PC-3 (cell line): ENCODE results near the gene IFNA5. TPM values are rescaled to one million over a fixed set of nuclear protein-coding genes. Genes with fewer than 3 reads are reported as not detected.

ENCODE experiments used
- ATAC-seq: fragments of 200-7000 bp; cut with Tn5 transposase; 2 replicates; pipeline ENCODE4 v1.9.1; 2020; ENCODE audit warnings: mild to moderate bottlenecking, moderate library complexity
- BruUV-seq: library from RNA; stranded (reverse); fragments of 400-500 nt; replicated peaks from 2 replicates; lab custom pipeline; 2021; lab: Mats Ljungman, UMichigan
- CTCF ChIA-PET: fragments of 300-600 bp; sonication (Branson Sonifier 250); formaldehyde crosslinking; loops from one replicate; lab custom pipeline; 2022; ENCODE audit warnings: antibody characterized with exemption; lab: Charles Lee
- POLR2A ChIA-PET: fragments of 300-600 bp; sonication (Branson Sonifier 250); formaldehyde crosslinking; loops from one replicate; lab custom pipeline; 2022; ENCODE audit warnings: antibody characterized with exemption; ENCODE audit not compliant: unreplicated experiment; lab: Charles Lee
- DNase-seq: peaks from one replicate; pipeline ENCODE4 v3.0.0-alpha.2; 2015
- H2AFZ ChIP-seq: fragments of 300-600 bp; sonication (generic); 2 replicates; pipeline ENCODE4 v1.6.0; 2016; ENCODE audit warnings: antibody characterized with exemption, low read length
- H3F3A ChIP-seq: fragments of 300-600 bp; sonication (generic); one replicate; pipeline ENCODE4 v1.6.0; 2017; ENCODE audit warnings: antibody characterized with exemption, low read length, control low read depth, mild to moderate bottlenecking; ENCODE audit not compliant: unreplicated experiment
- H3K27ac ChIP-seq: fragments of 300-600 bp; sonication (generic); 2 replicates; pipeline ENCODE4 v1.5.1; 2016; ENCODE audit warnings: mild to moderate bottlenecking, low read length
- H3K27me3 ChIP-seq: fragments of 300-600 bp; sonication (generic); 2 replicates; pipeline ENCODE4 v1.6.1; 2016; ENCODE audit warnings: low read length, mixed read lengths
- H3K36me3 ChIP-seq: fragments of 300-600 bp; sonication (generic); 2 replicates; pipeline ENCODE4 v1.6.1; 2016; ENCODE audit warnings: low read depth, mixed run types, low read length, mixed read lengths
- H3K4me1 ChIP-seq: fragments of 300-600 bp; sonication (generic); 2 replicates; pipeline ENCODE4 v1.5.1; 2016; ENCODE audit warnings: low read length; ENCODE audit not compliant: insufficient read depth
- H3K4me2 ChIP-seq: fragments of 300-600 bp; sonication (generic); 2 replicates; pipeline ENCODE4 v1.6.0; 2016; ENCODE audit warnings: low read length
- H3K4me3 ChIP-seq: fragments of 300-600 bp; sonication (generic); 2 replicates; pipeline ENCODE4 v1.5.1; 2016; ENCODE audit warnings: mild to moderate bottlenecking, low read length, mixed read lengths
- H3K79me2 ChIP-seq: fragments of 300-600 bp; sonication (generic); 2 replicates; pipeline ENCODE4 v1.6.1; 2017; ENCODE audit warnings: low read length, mixed read lengths
- H3K9ac ChIP-seq: fragments of 300-600 bp; sonication (generic); 2 replicates; pipeline ENCODE4 v1.6.0; 2016; ENCODE audit warnings: mild to moderate bottlenecking, low read length
- H3K9me2 ChIP-seq: fragments of 300-600 bp; sonication (generic); replicated peaks from 2 replicates; pipeline ENCODE4 v1.6.1; 2016; ENCODE audit warnings: mixed run types, low read length, mixed read lengths
- H3K9me3 ChIP-seq: fragments of 300-600 bp; sonication (generic); 2 replicates; pipeline ENCODE4 v1.6.1; 2016; ENCODE audit warnings: low read length, mixed read lengths
- H4K20me1 ChIP-seq: fragments of 300-600 bp; sonication (generic); 2 replicates; pipeline ENCODE4 v1.6.1; 2016; ENCODE audit warnings: low read length, mixed read lengths
- EZH2 ChIP-seq: fragments of 300-600 bp; sonication (generic); IDR thresholded peaks from one replicate; pipeline ENCODE4 v1.6.1; 2017; ENCODE audit warnings: antibody characterized with exemption, mild to moderate bottlenecking, low read length; ENCODE audit not compliant: unreplicated experiment
- EZH2phosphoT487 ChIP-seq: fragments of 300-600 bp; sonication (generic); IDR thresholded peaks from 2 replicates; pipeline ENCODE4 v1.6.1; 2018; ENCODE audit warnings: mild to moderate bottlenecking, antibody characterized with exemption, low read length, borderline replicate concordance
- intact Hi-C: fragments of 100-400 bp; cut with micrococcal nuclease; formaldehyde crosslinking; loops from 2 replicates; pipeline ENCODE4 v1.9.0; 2023
- total RNA-seq: library from RNA; depleted of rRNA; stranded (reverse); fragments of >200 nt; gene quantifications from 2 replicates; pipeline ENCODE4 v1.2.3, GENCODE V29; 2014
- TF ChIP-seq, protein P1 (sequence below): fragments of 300-600 bp; sonication (generic); conservative IDR thresholded peaks from 2 replicates; pipeline ENCODE4 v1.5.1; 2017; ENCODE audit warnings: antibody characterized with exemption, low read depth, mild to moderate bottlenecking, low read length

The IFNA5 gene
- total RNA-seq, 1 experiment from 2014 or later, result not detected

DNA sequence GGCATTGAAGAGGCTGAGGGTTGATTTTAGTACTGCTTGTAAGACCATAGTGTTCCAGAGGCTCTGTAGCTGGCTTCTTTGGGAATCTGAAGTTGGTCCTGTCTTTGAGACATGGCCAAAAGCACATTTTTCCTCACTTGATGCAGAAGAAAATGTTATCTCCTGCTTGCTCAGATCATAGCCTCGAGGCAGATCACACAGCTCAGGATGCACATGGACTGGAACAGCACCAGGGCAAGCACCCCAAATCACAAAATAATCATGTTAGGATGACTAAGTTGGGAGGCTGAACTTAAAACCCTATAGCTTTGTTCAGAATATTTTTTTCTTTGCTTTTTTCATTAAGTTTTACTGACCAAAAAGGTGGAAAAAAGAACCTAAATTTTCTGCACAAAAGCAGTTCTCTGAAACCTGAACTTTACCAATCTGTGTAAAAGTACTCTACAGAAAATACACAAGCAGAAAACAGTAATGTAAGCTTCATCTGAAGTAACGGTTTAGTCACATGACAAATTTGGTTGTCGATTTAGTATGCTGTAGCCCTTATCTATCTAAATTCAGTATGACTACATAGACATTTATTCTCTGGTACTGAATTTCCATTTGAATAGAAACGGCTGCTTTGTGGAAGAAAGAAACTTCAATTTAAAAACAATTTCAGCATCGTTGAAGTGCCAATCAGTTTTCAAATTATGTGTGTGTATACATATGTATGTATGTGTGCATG, 26.7 kb upstream of the IFNA5 start:
- Histone ChIP-seq H4K20me1 (peaks cover 34% of the 10 kb centered on the region; the same call in 1 of the 2 replicates), H2AFZ (no peak overlapping the region), H3K36me3 (0 out of 2 replicates have a peak, but pooled peaks cover 3% of the 10 kb centered on the region), H3F3A (no peaks in the 10 kb centered on the region), H3K27ac (no peak overlapping the region), H3K9me2 (no peaks in the 10 kb centered on the region), H3K4me1 (peaks cover 42% of the 10 kb centered on the region), H3K9ac (no peak overlapping the region), H3K4me3 (peak overlapping the region; percentile 76), H3K4me2 (peak overlapping the region; percentile 84), H3K9me3 (no peaks in the 10 kb centered on the region), H3K79me2 (peaks cover 81% of the 10 kb centered on the region), H3K27me3 (no peaks in the 10 kb centered on the region)
- POLR2A ChIA-PET, result no interaction called here
- no TSS peak for BruUV-seq
- DNase-seq (no peak), ATAC-seq (no peak)
- intact Hi-C loops, result no loop called here
- CTCF ChIA-PET, result no interaction called here
- TF ChIP-seq EZH2phosphoT487, result no peak
- TF ChIP-seq, protein P1, sequence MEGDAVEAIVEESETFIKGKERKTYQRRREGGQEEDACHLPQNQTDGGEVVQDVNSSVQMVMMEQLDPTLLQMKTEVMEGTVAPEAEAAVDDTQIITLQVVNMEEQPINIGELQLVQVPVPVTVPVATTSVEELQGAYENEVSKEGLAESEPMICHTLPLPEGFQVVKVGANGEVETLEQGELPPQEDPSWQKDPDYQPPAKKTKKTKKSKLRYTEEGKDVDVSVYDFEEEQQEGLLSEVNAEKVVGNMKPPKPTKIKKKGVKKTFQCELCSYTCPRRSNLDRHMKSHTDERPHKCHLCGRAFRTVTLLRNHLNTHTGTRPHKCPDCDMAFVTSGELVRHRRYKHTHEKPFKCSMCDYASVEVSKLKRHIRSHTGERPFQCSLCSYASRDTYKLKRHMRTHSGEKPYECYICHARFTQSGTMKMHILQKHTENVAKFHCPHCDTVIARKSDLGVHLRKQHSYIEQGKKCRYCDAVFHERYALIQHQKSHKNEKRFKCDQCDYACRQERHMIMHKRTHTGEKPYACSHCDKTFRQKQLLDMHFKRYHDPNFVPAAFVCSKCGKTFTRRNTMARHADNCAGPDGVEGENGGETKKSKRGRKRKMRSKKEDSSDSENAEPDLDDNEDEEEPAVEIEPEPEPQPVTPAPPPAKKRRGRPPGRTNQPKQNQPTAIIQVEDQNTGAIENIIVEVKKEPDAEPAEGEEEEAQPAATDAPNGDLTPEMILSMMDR, result no peak
- TF ChIP-seq EZH2, result no peak

DNA sequence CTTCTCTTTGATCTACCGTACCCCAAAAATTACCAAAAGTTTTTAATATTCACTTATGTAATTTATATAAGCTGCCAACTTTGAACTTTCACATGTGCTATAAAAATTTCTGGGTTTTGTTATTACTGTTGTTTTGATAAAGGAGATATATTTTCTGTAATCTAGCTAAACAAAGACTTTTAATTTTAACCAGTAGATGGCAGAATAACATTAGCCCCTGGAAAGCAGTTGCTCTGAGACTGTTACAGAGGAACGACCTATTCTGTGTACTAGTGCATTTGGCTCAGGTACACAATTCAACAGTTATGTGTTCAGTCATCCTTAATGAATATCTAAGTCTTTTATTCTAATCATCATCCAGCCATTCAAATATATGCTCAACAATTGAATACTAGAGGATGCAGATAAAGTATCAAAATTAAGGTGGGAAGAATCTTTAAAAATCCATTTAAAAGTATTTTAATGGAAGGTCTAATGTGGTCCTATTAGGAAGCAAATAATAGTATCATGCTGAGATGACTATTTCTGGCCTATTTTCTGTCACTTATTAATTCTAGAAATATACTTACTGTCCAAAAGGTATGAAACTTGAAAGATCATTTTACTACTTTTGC, 21.5 kb upstream of the IFNA5 start:
- DNase-seq, result peak; percentile 63
- H3K9me3 ChIP-seq, result no peaks in the 10 kb centered on the region

More for the DNA sequence above, 21.5 kb upstream of the IFNA5 start:
- Histone ChIP-seq H3K27me3 (no peaks in the 10 kb centered on the region), H4K20me1 (peaks cover 18% of the 10 kb centered on the region; the same call in 1 of the 2 replicates), H3K4me2 (no peak overlapping the region), H3K9me2 (no peaks in the 10 kb centered on the region), H3K9ac (no peak overlapping the region), H3K79me2 (peaks cover 53% of the 10 kb centered on the region), H2AFZ (no peak overlapping the region), H3K4me1 (peaks cover 10% of the 10 kb centered on the region), H3K36me3 (no peaks in the 10 kb centered on the region; the same call in none of the 2 replicates), H3F3A (no peaks in the 10 kb centered on the region), H3K27ac (no peak overlapping the region), H3K4me3 (no peak overlapping the region)
- CTCF ChIA-PET, result interaction anchor here (0.6 to 1.5 kb wide), 7 partner anchors 66 to 476 kb away, joined by 3 to 29 read pairs (median 4); partner anchors contain the start of gene MTAP
- intact Hi-C loops, result loop anchor here (1.0 to 2.0 kb wide), 3 partner anchors 70 to 463 kb away; no protein-coding TSS in a partner anchor
- TF ChIP-seq EZH2phosphoT487 (no peak), EZH2 (no peak)
- TF ChIP-seq, protein P1, result peak; percentile 76
- POLR2A ChIA-PET, result interaction anchor here (0.6 to 1.0 kb wide), 3 partner anchors 64 to 223 kb away, joined by 3 to 5 read pairs (median 4); no protein-coding TSS in a partner anchor
- BruUV-seq, result no TSS peak
- ATAC-seq, result peak; percentile 72
